OCI-LY3 (cell line): ENCODE measurements around the gene CCDC136.

ENCODE experiments used
- H2AFZ ChIP-seq: fragments of 200-600, 300-600 bp; shearing (Covaris generic); 2 replicates; pipeline ENCODE4 v1.6.0; 2014; ENCODE audit warnings: antibody characterized with exemption, low read depth, low read length
- H3K27ac ChIP-seq: fragments of 200-600, 300-600 bp; sonication (generic); 2 replicates; pipeline ENCODE4 v1.5.1; 2014; ENCODE audit warnings: mild to moderate bottlenecking, low read length, moderate library complexity, mixed read lengths
- H3K27me3 ChIP-seq: fragments of 200-600, 300-600 bp; sonication (generic); 2 replicates; pipeline ENCODE4 v1.6.1; 2014; ENCODE audit warnings: low read depth, low read length, mixed read lengths
- H3K36me3 ChIP-seq: fragments of 200-600, 300-600 bp; sonication (generic); replicated peaks from 2 replicates; pipeline ENCODE3; 2014; ENCODE audit warnings: low read depth, low read length, mixed read lengths
- H3K4me1 ChIP-seq: fragments of 300-600, 200-600 bp; sonication (generic); 2 replicates; pipeline ENCODE4 v1.6.1; 2014; ENCODE audit warnings: low read length, mixed read lengths
- H3K4me2 ChIP-seq: fragments of 200-600, 300-600 bp; sonication (generic); 2 replicates; pipeline ENCODE4 v1.6.1; 2014; ENCODE audit warnings: low read length, mixed read lengths
- H3K4me3 ChIP-seq: fragments of 300-600, 200-600 bp; sonication (generic); 2 replicates; pipeline ENCODE4 v1.5.1; 2014; ENCODE audit warnings: antibody characterized with exemption, mild to moderate bottlenecking, low read length, moderate library complexity
- H3K79me2 ChIP-seq: fragments of 300-600, 200-600 bp; shearing (Covaris generic); 2 replicates; pipeline ENCODE4 v1.6.1; 2014; ENCODE audit warnings: mild to moderate bottlenecking, low read length, mixed read lengths
- H3K9ac ChIP-seq: fragments of 300-600, 200-600 bp; shearing (Covaris generic); 2 replicates; pipeline ENCODE4 v1.6.0; 2014; ENCODE audit warnings: mild to moderate bottlenecking, low read length, moderate library complexity
- H3K9me3 ChIP-seq: fragments of 200-600, 300-600 bp; shearing (Covaris generic); 2 replicates; pipeline ENCODE4 v1.6.1; 2014; ENCODE audit warnings: low read length, mixed read lengths; ENCODE audit not compliant: insufficient read depth
- H4K20me1 ChIP-seq: fragments of 200-600, 300-600 bp; sonication (generic); 2 replicates; pipeline ENCODE4 v1.6.1; 2016; ENCODE audit warnings: low read length, mixed read lengths; ENCODE audit not compliant: insufficient read depth
- CTCF ChIP-seq: fragments of 200-600, 300-600 bp; sonication (generic); IDR thresholded peaks from 2 replicates; pipeline ENCODE4 v1.5.1; 2014; ENCODE audit warnings: antibody characterized with exemption, low read length, low read depth
- EZH2phosphoT487 ChIP-seq: fragments of 200-600 bp; shearing (Covaris generic); IDR thresholded peaks from 2 replicates; pipeline ENCODE4 v1.6.1; 2018; ENCODE audit warnings: antibody characterized with exemption, mixed run types, low read depth

The CCDC136 gene

GRCh38 chr7:128835790-128836641, 44.2 kb downstream of the CCDC136 start:
- Histone ChIP-seq H3K9me3 (no peaks in the 10 kb centered on the region), H2AFZ (no peak overlapping the region), H3K4me1 (peaks cover 6% of the 10 kb centered on the region), H3K27ac (no peak overlapping the region), H4K20me1 (no peaks in the 10 kb centered on the region), H3K36me3 (no peaks in the 10 kb centered on the region), H3K4me2 (no peak overlapping the region), H3K79me2 (no peaks in the 10 kb centered on the region), H3K4me3 (no peak overlapping the region), H3K9ac (no peak overlapping the region), H3K27me3 (no peaks in the 10 kb centered on the region)
- TF ChIP-seq CTCF, result no peak
- TF ChIP-seq EZH2phosphoT487, result no peak

GRCh38 chr7:128836729-128837348, 45.1 kb downstream of the CCDC136 start:
- Histone ChIP-seq H3K4me2 (no peak overlapping the region), H3K4me3 (no peak overlapping the region), H3K36me3 (no peaks in the 10 kb centered on the region), H3K9me3 (no peaks in the 10 kb centered on the region), H3K27ac (no peak overlapping the region), H3K4me1 (peaks cover 3% of the 10 kb centered on the region), H3K79me2 (no peaks in the 10 kb centered on the region), H3K27me3 (no peaks in the 10 kb centered on the region), H3K9ac (no peak overlapping the region), H2AFZ (no peak overlapping the region), H4K20me1 (no peaks in the 10 kb centered on the region)
- TF ChIP-seq EZH2phosphoT487, result no peak
- no peak for TF ChIP-seq CTCF

- Histone ChIP-seq H4K20me1 (no peaks in the 10 kb centered on the region), H3K4me3 (no peak overlapping the region), H3K36me3 (no peaks in the 10 kb centered on the region), H2AFZ (no peak overlapping the region), H3K27me3 (no peaks in the 10 kb centered on the region), H3K4me1 (peaks cover 3% of the 10 kb centered on the region; the same call in 1 of the 2 replicates), H3K9ac (no peak overlapping the region), H3K4me2 (no peak overlapping the region), H3K9me3 (no peaks in the 10 kb centered on the region), H3K27ac (no peak overlapping the region), H3K79me2 (no peaks in the 10 kb centered on the region)
- no peak for TF ChIP-seq EZH2phosphoT487
- no peak for TF ChIP-seq CTCF
Measured at GRCh38 chr7:128837521-128837921, 45.8 kb downstream of the CCDC136 start.

- no peaks in the 10 kb centered on the region for H3K36me3 ChIP-seq
- H3K4me2 ChIP-seq, result no peak overlapping the region
- TF ChIP-seq CTCF (no peak), EZH2phosphoT487 (no peak)
- no peaks in the 10 kb centered on the region for H3K79me2 ChIP-seq
- no peaks in the 10 kb centered on the region for H3K9me3 ChIP-seq
- H3K27me3 ChIP-seq, result no peaks in the 10 kb centered on the region
- H2AFZ ChIP-seq, result no peak overlapping the region
- H3K4me1 ChIP-seq, result peaks cover 3% of the 10 kb centered on the region; the same call in 1 of the 2 replicates
- no peak overlapping the region for H3K4me3 ChIP-seq
- no peak overlapping the region for H3K27ac ChIP-seq
- no peaks in the 10 kb centered on the region for H4K20me1 ChIP-seq
- H3K9ac ChIP-seq, result no peak overlapping the region
Measured at GRCh38 chr7:128838109-128838779, 46.5 kb downstream of the CCDC136 start.
